SJSA1 (cell line): Measurements from ENCODE around the gene CAND2. TPM values are rescaled to one million over a fixed set of nuclear protein-coding genes. Genes with fewer than 3 reads are reported as not detected.

Source experiments
- DNase-seq, 2 experiments: peaks; one replicate each; pipeline ENCODE4 v3.0.0-alpha.2; 2015 to 2020; ENCODE audit warnings: low spot score in 2 of 2, low read depth in 1 of 2
- H3K27ac ChIP-seq: fragments of 250-450 bp; sonication (Bioruptor Pico); 2 replicates; pipeline ENCODE4 v1.5.1; 2020; ENCODE audit warnings: mild to moderate bottlenecking, moderate library complexity
- H3K27me3 ChIP-seq: fragments of 250-450 bp; sonication (Bioruptor Pico); replicated peaks from 2 replicates; pipeline ENCODE4 v1.5.1; 2020; ENCODE audit warnings: mild to moderate bottlenecking, moderate library complexity
- H3K36me3 ChIP-seq: fragments of 250-450 bp; sonication (Bioruptor Pico); 2 replicates; pipeline ENCODE4 v1.5.1; 2020; ENCODE audit warnings: mild to moderate bottlenecking
- H3K4me1 ChIP-seq: fragments of 250-450 bp; sonication (Bioruptor Pico); replicated peaks from 2 replicates; pipeline ENCODE4 v1.6.1; 2021; ENCODE audit warnings: mild to moderate bottlenecking
- H3K4me3 ChIP-seq: fragments of 250-450 bp; sonication (Bioruptor Pico); 2 replicates; pipeline ENCODE4 v1.5.1; 2020; ENCODE audit warnings: mild to moderate bottlenecking
- H3K9me3 ChIP-seq: fragments of 250-450 bp; sonication (Bioruptor Pico); replicated peaks from 2 replicates; pipeline ENCODE4 v1.5.1; 2020; ENCODE audit warnings: mild to moderate bottlenecking
- total RNA-seq: library from RNA; depleted of rRNA; stranded (reverse); fragments of >200 nt; shearing (Covaris generic); gene quantifications from 2 replicates; pipeline ENCODE4 v1.2.3, GENCODE V29; 2014; rRNA removed

Gene CAND2
- 0.87 and 1.5 TPM in 2 replicates for total RNA-seq

- Histone ChIP-seq H3K4me1 (peaks cover 9% of the 10 kb centered on the region), H3K27me3 (no peaks in the 10 kb centered on the region; the same call in 1 of the 2 replicates), H3K27ac (no peak within 1 kb of the TSS), H3K36me3 (no peaks in the 10 kb centered on the region), H3K4me3 (peak within 1 kb of the TSS; percentile 43), H3K9me3 (no peaks in the 10 kb centered on the region)
- DNase-seq: peak in 1 of 2 experiments; percentile 27
Measured at GRCh38 chr3:12796171-12797123, at the start of gene CAND2. TSS of gene CAND2 (plus strand) at chr3:12796680. CDS start at chr3:12796721, 41 bp downstream.

- Histone ChIP-seq H3K9me3 (no peaks in the 10 kb centered on the region), H3K27ac (no peak overlapping the region), H3K36me3 (no peaks in the 10 kb centered on the region), H3K4me1 (peaks cover 8% of the 10 kb centered on the region), H3K4me3 (no peak overlapping the region), H3K27me3 (no peaks in the 10 kb centered on the region)
- no peak for DNase-seq
Measured at GRCh38 chr3:12748477-12748876, 48.0 kb upstream of the CAND2 start.

GRCh38 chr3:12750223-12750622 lies 46.3 kb upstream of the CAND2 start:
- Histone ChIP-seq H3K27ac (no peak overlapping the region; the same call in 1 of the 2 replicates), H3K27me3 (no peaks in the 10 kb centered on the region), H3K36me3 (no peaks in the 10 kb centered on the region), H3K4me1 (peaks cover 8% of the 10 kb centered on the region), H3K9me3 (no peaks in the 10 kb centered on the region), H3K4me3 (no peak overlapping the region)
- DNase-seq: no peak

GRCh38 chr3:12750658-12751071 lies 45.8 kb upstream of the CAND2 start:
- DNase-seq: peak in 1 of 2 experiments; percentile 13
- H3K27me3 ChIP-seq: no peaks in the 10 kb centered on the region
- no peak overlapping the region for H3K4me3 ChIP-seq
- no peaks in the 10 kb centered on the region for H3K36me3 ChIP-seq
- H3K4me1 ChIP-seq: peaks cover 8% of the 10 kb centered on the region
- no peaks in the 10 kb centered on the region for H3K9me3 ChIP-seq
- H3K27ac ChIP-seq: no peak overlapping the region

GRCh38 chr3:12751571-12751970 lies 44.9 kb upstream of the CAND2 start:
- Histone ChIP-seq H3K9me3 (no peaks in the 10 kb centered on the region), H3K27me3 (no peaks in the 10 kb centered on the region), H3K36me3 (no peaks in the 10 kb centered on the region), H3K27ac (no peak overlapping the region), H3K4me3 (no peak overlapping the region), H3K4me1 (peaks cover 8% of the 10 kb centered on the region)
- no peak for DNase-seq

GRCh38 chr3:12752102-12752501 lies 44.4 kb upstream of the CAND2 start:
- no peaks in the 10 kb centered on the region for H3K27me3 ChIP-seq
- no peak for DNase-seq

GRCh38 chr3:12752809-12753208 lies 43.7 kb upstream of the CAND2 start:
- DNase-seq: no peak
- peaks cover 8% of the 10 kb centered on the region for H3K4me1 ChIP-seq
- no peak overlapping the region for H3K27ac ChIP-seq
- H3K36me3 ChIP-seq: no peaks in the 10 kb centered on the region
- H3K9me3 ChIP-seq: no peaks in the 10 kb centered on the region
- H3K4me3 ChIP-seq: no peak overlapping the region
- H3K27me3 ChIP-seq: no peaks in the 10 kb centered on the region

More at GRCh38 chr3:12752102-12752501, 44.4 kb upstream of the CAND2 start:
- Histone ChIP-seq H3K4me3 (no peak overlapping the region), H3K4me1 (peaks cover 8% of the 10 kb centered on the region), H3K36me3 (no peaks in the 10 kb centered on the region), H3K27ac (no peak overlapping the region), H3K9me3 (no peaks in the 10 kb centered on the region)

- H3K27me3 ChIP-seq: no peaks in the 10 kb centered on the region
- no peak overlapping the region for H3K27ac ChIP-seq
- no peak overlapping the region for H3K4me3 ChIP-seq
- no peak for DNase-seq
- no peaks in the 10 kb centered on the region for H3K36me3 ChIP-seq
- H3K4me1 ChIP-seq: peaks cover 8% of the 10 kb centered on the region
- no peaks in the 10 kb centered on the region for H3K9me3 ChIP-seq
Measured at GRCh38 chr3:12753275-12754028, 43.0 kb upstream of the CAND2 start.

- H3K27ac ChIP-seq: no peak overlapping the region
- no peak overlapping the region for H3K4me3 ChIP-seq
- no peaks in the 10 kb centered on the region for H3K9me3 ChIP-seq
- no peak for DNase-seq
- H3K4me1 ChIP-seq: peaks cover 8% of the 10 kb centered on the region
- no peaks in the 10 kb centered on the region for H3K36me3 ChIP-seq
- H3K27me3 ChIP-seq: no peaks in the 10 kb centered on the region
Measured at GRCh38 chr3:12754313-12754712, 42.2 kb upstream of the CAND2 start.

GRCh38 chr3:12755754-12756153 lies 40.7 kb upstream of the CAND2 start:
- Histone ChIP-seq H3K36me3 (no peaks in the 10 kb centered on the region), H3K27ac (no peak overlapping the region), H3K9me3 (no peaks in the 10 kb centered on the region), H3K27me3 (no peaks in the 10 kb centered on the region), H3K4me3 (no peak overlapping the region), H3K4me1 (peaks cover under 1% of the 10 kb centered on the region; the same call in 1 of the 2 replicates)
- no peak for DNase-seq

- Histone ChIP-seq H3K4me1 (no peaks in the 10 kb centered on the region), H3K4me3 (no peak overlapping the region), H3K27me3 (no peaks in the 10 kb centered on the region), H3K36me3 (no peaks in the 10 kb centered on the region), H3K27ac (no peak overlapping the region), H3K9me3 (no peaks in the 10 kb centered on the region)
- no peak for DNase-seq
Measured at GRCh38 chr3:12756175-12756574, 40.3 kb upstream of the CAND2 start.

- no peak for DNase-seq
- Histone ChIP-seq H3K27me3 (no peaks in the 10 kb centered on the region), H3K4me1 (no peaks in the 10 kb centered on the region), H3K4me3 (no peak overlapping the region), H3K36me3 (no peaks in the 10 kb centered on the region), H3K27ac (no peak overlapping the region), H3K9me3 (no peaks in the 10 kb centered on the region)
Measured at GRCh38 chr3:12756635-12757034, 39.8 kb upstream of the CAND2 start.

GRCh38 chr3:12758025-12758781 lies 38.3 kb upstream of the CAND2 start:
- peak in 1 of 2 experiments; percentile 8 for DNase-seq
- H3K4me3 ChIP-seq: no peak overlapping the region
- H3K4me1 ChIP-seq: peaks cover 2% of the 10 kb centered on the region; the same call in 1 of the 2 replicates
- H3K27me3 ChIP-seq: no peaks in the 10 kb centered on the region
- no peak overlapping the region for H3K27ac ChIP-seq
- H3K36me3 ChIP-seq: no peaks in the 10 kb centered on the region
- no peaks in the 10 kb centered on the region for H3K9me3 ChIP-seq
